Fibroblast of skin of left quadriceps (primary cell): Measurements from ENCODE around the gene BPIFB3.
A peak's percentile ranks its signal among the peaks of the same experiment; 100 is the strongest.

Experiments used
- DNase-seq, 2 experiments: peaks; one replicate each; pipeline ENCODE4 v3.0.0-alpha.2; 2013; ENCODE audit warnings: low read depth in 2 of 2

Gene BPIFB3

GRCh38 chr20:33062825-33063149 lies 9.1 kb downstream of the BPIFB3 start:
- no peak for DNase-seq

- no peak for DNase-seq
Observed at GRCh38 chr20:33063271-33063670, 9.6 kb downstream of the BPIFB3 start.

GRCh38 chr20:33064572-33065287 lies 11.0 kb downstream of the BPIFB3 start:
- no peak for DNase-seq

GRCh38 chr20:33065785-33066184 lies 12.1 kb downstream of the BPIFB3 start:
- DNase-seq, result no peak

- DNase-seq, result no peak
Observed at GRCh38 chr20:33067806-33068205, 14.1 kb downstream of the BPIFB3 start.

- DNase-seq, result no peak
Observed at GRCh38 chr20:33068251-33068939, 14.7 kb downstream of the BPIFB3 start.

GRCh38 chr20:33069673-33070072 lies 16.0 kb downstream of the BPIFB3 start:
- no peak for DNase-seq

GRCh38 chr20:33070111-33071053 lies 16.7 kb downstream of the BPIFB3 start:
- no peak for DNase-seq

- DNase-seq, result no peak
Observed at GRCh38 chr20:33071198-33071597, 17.5 kb downstream of the BPIFB3 start.

- DNase-seq, result no peak
Observed at GRCh38 chr20:33072362-33072761, 18.7 kb downstream of the BPIFB3 start.

GRCh38 chr20:33072813-33073212 lies 19.1 kb downstream of the BPIFB3 start:
- no peak for DNase-seq

- no peak for DNase-seq
Observed at GRCh38 chr20:33074675-33075074, 21.0 kb downstream of the BPIFB3 start.

GRCh38 chr20:33075281-33075680 lies 21.6 kb downstream of the BPIFB3 start:
- DNase-seq, result no peak

GRCh38 chr20:33076662-33077372 lies 23.1 kb downstream of the BPIFB3 start:
- no peak for DNase-seq

GRCh38 chr20:33079259-33079658 lies 25.6 kb downstream of the BPIFB3 start, which contains the start of gene BPIFB4:
Gene BPIFB4, plus strand, starts transcription at chr20:33079643. Its CDS starts 1,884 bp downstream, at chr20:33081527.
- peak; percentile 55 to 57 for DNase-seq

- no peak for DNase-seq
Observed at GRCh38 chr20:33081411-33082154, 27.9 kb downstream of the BPIFB3 start.

- no peak for DNase-seq
Observed at GRCh38 chr20:33082546-33082945, 28.8 kb downstream of the BPIFB3 start.

GRCh38 chr20:33083544-33084340 lies 30.0 kb downstream of the BPIFB3 start:
- no peak for DNase-seq

- no peak for DNase-seq
Observed at GRCh38 chr20:33084722-33085121, 31.0 kb downstream of the BPIFB3 start.

- DNase-seq, result no peak
Observed at GRCh38 chr20:33086052-33086722, 32.5 kb downstream of the BPIFB3 start.
